Astrocyte of the cerebellum (primary cell): ENCODE results near the gene NPRL2.

Experiments used
- DNase-seq: peaks from one replicate; pipeline ENCODE4 v3.0.0-alpha.2; 2011; ENCODE audit warnings: low read depth
- H3K4me3 ChIP-seq: 2 replicates; pipeline ENCODE4 v1.5.1; 2011; ENCODE audit warnings: mild to moderate bottlenecking, low read depth, low read length, moderate library complexity
- in situ Hi-C: cut with HindIII; loops from 2 replicates; pipeline ENCODE4 v1.10.0; 2017; ENCODE audit warnings: low sequenced_read_pairs
- TF ChIP-seq, protein P1 (sequence below): IDR thresholded peaks from 2 replicates; pipeline ENCODE4 v1.5.1; 2012; ENCODE audit warnings: low read length, low read depth, moderate library complexity, mild to moderate bottlenecking; ENCODE audit errors: missing control alignments

NPRL2 gene

DNA sequence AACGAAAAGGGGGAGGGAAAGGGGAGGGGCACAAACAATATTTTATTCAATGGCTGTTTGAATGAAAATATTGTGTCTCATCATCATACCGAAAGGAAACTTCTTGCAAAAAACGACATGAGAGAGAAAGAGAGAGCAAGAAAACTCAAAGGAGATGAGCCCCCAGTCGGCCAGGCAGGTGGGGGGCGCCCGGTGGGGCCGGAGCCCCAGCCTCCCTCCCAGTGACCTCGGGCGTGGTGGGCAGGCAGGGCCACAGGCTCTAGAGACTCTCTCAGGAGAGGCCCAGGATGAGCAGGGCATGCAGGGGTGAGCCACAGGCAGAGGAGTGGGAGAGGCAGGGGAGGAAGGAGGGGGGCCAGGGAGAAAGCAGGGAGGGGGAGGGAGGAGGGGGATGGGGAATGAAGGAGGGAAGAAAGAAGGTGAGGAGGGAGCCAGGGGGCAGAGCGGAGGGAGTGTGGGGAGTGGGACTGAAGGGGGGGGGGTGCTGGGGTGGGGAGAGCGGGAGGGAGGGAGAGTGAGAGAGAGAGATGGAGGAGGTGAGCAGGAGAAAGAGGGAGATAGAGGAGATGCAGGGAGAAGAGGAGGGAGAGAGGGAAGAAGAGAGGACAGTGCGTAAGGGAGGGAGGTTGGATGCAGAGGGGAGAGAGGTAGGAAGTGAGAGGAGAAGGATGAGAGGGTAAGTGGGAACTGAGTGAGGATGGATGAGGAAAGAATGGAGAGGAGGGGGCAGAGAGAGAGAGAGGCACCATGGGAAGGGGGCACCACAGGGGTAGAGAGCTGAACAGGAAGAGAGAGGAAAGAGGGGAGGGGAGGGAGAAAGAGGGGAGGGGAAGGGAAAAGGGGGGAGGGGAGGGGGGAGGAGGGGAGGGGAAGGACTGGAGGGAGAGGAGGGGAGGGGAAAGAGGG lies 22.8 kb upstream of the NPRL2 start:
- in situ Hi-C loops: no loop called here
- H3K4me3 ChIP-seq: no peak overlapping the region
- TF ChIP-seq, protein P1, sequence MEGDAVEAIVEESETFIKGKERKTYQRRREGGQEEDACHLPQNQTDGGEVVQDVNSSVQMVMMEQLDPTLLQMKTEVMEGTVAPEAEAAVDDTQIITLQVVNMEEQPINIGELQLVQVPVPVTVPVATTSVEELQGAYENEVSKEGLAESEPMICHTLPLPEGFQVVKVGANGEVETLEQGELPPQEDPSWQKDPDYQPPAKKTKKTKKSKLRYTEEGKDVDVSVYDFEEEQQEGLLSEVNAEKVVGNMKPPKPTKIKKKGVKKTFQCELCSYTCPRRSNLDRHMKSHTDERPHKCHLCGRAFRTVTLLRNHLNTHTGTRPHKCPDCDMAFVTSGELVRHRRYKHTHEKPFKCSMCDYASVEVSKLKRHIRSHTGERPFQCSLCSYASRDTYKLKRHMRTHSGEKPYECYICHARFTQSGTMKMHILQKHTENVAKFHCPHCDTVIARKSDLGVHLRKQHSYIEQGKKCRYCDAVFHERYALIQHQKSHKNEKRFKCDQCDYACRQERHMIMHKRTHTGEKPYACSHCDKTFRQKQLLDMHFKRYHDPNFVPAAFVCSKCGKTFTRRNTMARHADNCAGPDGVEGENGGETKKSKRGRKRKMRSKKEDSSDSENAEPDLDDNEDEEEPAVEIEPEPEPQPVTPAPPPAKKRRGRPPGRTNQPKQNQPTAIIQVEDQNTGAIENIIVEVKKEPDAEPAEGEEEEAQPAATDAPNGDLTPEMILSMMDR: no peak
- DNase-seq: no peak

DNA sequence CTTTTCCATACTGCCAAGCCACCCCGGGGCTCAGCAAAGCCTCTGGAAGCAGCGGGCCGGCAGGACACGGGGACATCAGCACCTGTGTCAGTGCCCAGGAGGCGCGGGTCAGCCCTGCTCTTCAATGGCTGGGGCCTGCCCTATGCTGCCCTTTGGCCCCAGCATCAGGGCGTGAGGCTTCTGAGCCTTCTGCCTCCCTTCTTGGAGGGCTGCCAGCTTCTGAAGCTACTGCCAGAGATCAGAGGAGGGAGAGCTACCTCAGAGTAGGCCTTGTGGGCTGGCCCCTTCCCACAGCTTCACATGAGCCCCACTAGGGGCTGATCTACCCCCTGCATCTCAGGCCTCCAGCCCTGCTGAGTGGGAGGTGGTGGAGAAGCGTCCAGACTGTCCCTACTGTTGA lies 21.8 kb upstream of the NPRL2 start:
- TF ChIP-seq, protein P1: no peak
- DNase-seq: no peak
- in situ Hi-C loops: no loop called here
- no peak overlapping the region for H3K4me3 ChIP-seq

DNA sequence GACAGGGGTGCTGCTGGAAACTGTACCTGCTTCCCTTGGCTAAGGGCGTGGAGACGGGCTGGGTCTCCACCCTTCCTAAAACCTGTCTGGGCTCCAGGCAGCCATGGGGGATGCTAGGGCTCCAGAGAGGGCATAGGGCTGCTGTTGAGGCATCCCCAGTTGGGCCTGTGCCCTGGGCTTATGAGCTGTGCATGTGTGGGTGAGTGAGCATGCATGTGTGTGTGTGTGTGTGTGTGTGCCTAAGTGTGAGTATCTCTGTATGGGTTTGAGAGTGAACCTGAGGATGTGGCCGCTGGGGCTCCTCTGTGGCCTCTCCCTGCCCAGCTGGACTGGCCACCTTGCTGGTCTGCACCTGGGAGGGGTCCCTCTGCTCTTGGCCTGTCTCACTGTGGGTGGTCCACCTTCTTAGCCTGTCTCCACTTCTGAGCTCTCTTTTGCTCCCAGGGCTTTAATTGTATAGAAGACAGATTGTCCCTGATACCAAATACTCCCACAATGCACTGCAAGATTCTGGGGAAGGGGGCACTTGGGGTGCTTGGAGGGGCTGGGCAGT lies 20.6 kb upstream of the NPRL2 start:
- TF ChIP-seq, protein P1: no peak
- no peak for DNase-seq
- in situ Hi-C loops: no loop called here
- H3K4me3 ChIP-seq: no peak overlapping the region

- H3K4me3 ChIP-seq: no peak overlapping the region
- no peak for DNase-seq
- TF ChIP-seq, protein P1: peak; percentile 32
- in situ Hi-C loops: no loop called here
Measured at GRCh38 chr3:50370594-50370993, 20.0 kb upstream of the NPRL2 start.

DNA sequence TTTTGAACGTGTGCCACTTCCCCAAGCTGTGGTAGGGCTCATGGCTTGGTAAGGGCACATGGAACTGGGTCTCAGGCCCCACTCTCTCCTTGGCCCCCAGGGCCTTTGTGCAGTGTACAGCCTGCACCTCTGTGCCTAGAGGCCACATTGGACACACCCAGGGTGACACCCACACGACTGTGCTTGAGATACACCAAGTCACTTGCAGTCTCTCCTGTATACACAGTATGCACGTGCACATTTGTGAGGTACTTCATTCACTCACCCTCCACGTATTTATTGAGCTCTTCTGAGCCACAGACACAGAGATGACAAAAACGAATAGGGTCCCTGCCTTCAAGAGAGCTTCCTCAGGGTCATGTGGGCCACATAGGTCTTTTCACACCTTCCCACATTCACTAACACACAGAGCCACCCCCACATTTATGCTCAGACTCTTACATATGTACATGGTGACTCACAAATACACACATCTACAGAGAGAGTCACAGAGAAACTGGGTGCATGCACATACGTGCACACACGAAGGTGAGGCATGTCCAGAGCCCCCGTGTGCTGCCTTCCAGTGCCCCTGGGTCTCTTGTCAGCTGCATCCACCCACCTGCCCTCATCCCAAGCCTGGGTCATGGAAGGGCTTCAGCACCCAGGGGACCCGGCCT lies 18.6 kb upstream of the NPRL2 start:
- in situ Hi-C loops: no loop called here
- no peak for DNase-seq
- TF ChIP-seq, protein P1: no peak
- no peak overlapping the region for H3K4me3 ChIP-seq

DNA sequence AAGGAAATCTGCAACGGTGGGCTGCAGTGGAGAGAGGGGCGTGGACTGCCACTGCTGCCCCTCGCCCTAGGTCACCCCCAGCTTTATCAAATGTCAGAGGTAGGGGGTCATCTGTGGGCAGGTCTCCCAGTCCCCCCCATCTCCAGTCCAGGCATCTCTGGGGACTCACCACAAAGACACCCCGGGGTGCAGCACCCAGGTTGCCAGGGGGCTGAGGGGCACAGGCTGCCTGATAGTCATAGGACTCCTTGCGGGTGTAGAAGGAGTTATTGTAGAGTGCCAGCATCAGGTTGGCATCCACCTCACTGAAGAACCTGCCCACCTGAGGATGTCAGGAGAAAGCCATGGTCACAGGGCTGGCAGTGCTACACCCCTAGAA lies 15.3 kb upstream of the NPRL2 start:
- no peak overlapping the region for H3K4me3 ChIP-seq
- no peak for DNase-seq
- in situ Hi-C loops: no loop called here
- TF ChIP-seq, protein P1: no peak
